GM23338 (cell line): ENCODE results near the gene ANKIB1. TPM values are rescaled to one million over a fixed set of nuclear protein-coding genes. Genes with fewer than 3 reads are reported as not detected.

Experiments used
- ATAC-seq: fragments of 200-7000 bp; cut with Tn5 transposase; 3 replicates; pipeline ENCODE4 v1.9.1; 2020
- DNase-seq: peaks from one replicate; pipeline ENCODE4 v3.0.0-alpha.2; 2015; ENCODE audit warnings: low spot score
- H2AFZ ChIP-seq: fragments of 200-600 bp; sonication (generic); 2 replicates; pipeline ENCODE4 v1.8.0; 2016; ENCODE audit warnings: antibody characterized with exemption, mild to moderate bottlenecking, moderate library complexity
- H3F3A ChIP-seq: fragments of 200-600 bp; sonication (generic); replicated peaks from 2 replicates; pipeline ENCODE4 v1.8.0; 2017; ENCODE audit warnings: antibody characterized with exemption, mixed run types, low read depth
- H3K27ac ChIP-seq: fragments of 200-600 bp; sonication (generic); 2 replicates; pipeline ENCODE4 v1.6.1; 2016; ENCODE audit warnings: low read depth
- H3K27me3 ChIP-seq: fragments of 200-600 bp; sonication (generic); 2 replicates; pipeline ENCODE4 v1.8.0; 2016; ENCODE audit warnings: mild to moderate bottlenecking, mixed run types, moderate library complexity; ENCODE audit not compliant: insufficient read depth
- H3K36me3 ChIP-seq: fragments of 200-600 bp; sonication (generic); 2 replicates; pipeline ENCODE4 v1.8.0; 2016; ENCODE audit warnings: mild to moderate bottlenecking; ENCODE audit not compliant: insufficient read depth
- H3K4me1 ChIP-seq: fragments of 200-600 bp; sonication (generic); 2 replicates; pipeline ENCODE4 v1.8.0; 2016; ENCODE audit warnings: mild to moderate bottlenecking, moderate library complexity; ENCODE audit not compliant: insufficient read depth
- H3K4me2 ChIP-seq: fragments of 200-600 bp; sonication (generic); 2 replicates; pipeline ENCODE4 v1.7.1; 2017; ENCODE audit warnings: mixed run types
- H3K4me3 ChIP-seq: fragments of 200-600 bp; sonication (generic); 2 replicates; pipeline ENCODE4 v1.6.1; 2016; ENCODE audit warnings: mixed run types
- H3K79me2 ChIP-seq: fragments of 200-600 bp; sonication (generic); replicated peaks from 2 replicates; pipeline ENCODE4 v1.8.0; 2017; ENCODE audit warnings: mild to moderate bottlenecking; ENCODE audit not compliant: insufficient read depth
- H3K9me2 ChIP-seq: fragments of 200-600 bp; sonication (generic); 2 replicates; pipeline ENCODE4 v1.8.0; 2017; ENCODE audit not compliant: insufficient read depth
- H4K20me1 ChIP-seq: fragments of 200-600 bp; sonication (generic); replicated peaks from 2 replicates; pipeline ENCODE4 v1.8.0; 2017; ENCODE audit warnings: mild to moderate bottlenecking; ENCODE audit not compliant: insufficient read depth
- H3K27ac Mint-ChIP-seq: 2 replicates; pipeline ENCODE4 v1.8.0; 2020; ENCODE audit warnings: inconsistent platforms, mild to moderate bottlenecking, moderate library complexity, mixed read lengths
- H3K27me3 Mint-ChIP-seq: 3 replicates; pipeline ENCODE4 v1.8.0; 2022; ENCODE audit warnings: low read depth, mild to moderate bottlenecking, moderate library complexity, mixed read lengths, inconsistent platforms; ENCODE audit not compliant: insufficient read depth, poor library complexity
- H3K36me3 Mint-ChIP-seq: 3 replicates; pipeline ENCODE4 v1.8.0; 2021; ENCODE audit warnings: low read depth, mild to moderate bottlenecking, inconsistent platforms, moderate library complexity, mixed read lengths
- H3K4me1 Mint-ChIP-seq: 3 replicates; pipeline ENCODE4 v1.8.0; 2020; ENCODE audit warnings: mild to moderate bottlenecking, inconsistent platforms, mixed read lengths
- H3K4me3 Mint-ChIP-seq: 3 replicates; pipeline ENCODE4 v1.8.0; 2021; ENCODE audit warnings: moderate library complexity, mild to moderate bottlenecking, inconsistent platforms, mixed read lengths
- H3K9me3 Mint-ChIP-seq: 3 replicates; pipeline ENCODE4 v1.8.0; 2020; ENCODE audit warnings: moderate library complexity, mild to moderate bottlenecking, inconsistent platforms, mixed read lengths
- CREB1 ChIP-seq: fragments of 250-450 bp; sonication (Bioruptor Pico); IDR thresholded peaks from 2 replicates; pipeline ENCODE4 v1.5.0; 2020; ENCODE audit warnings: low read depth, mild to moderate bottlenecking, moderate library complexity
- EZH2phosphoT487 ChIP-seq: fragments of 200-600 bp; sonication (generic); IDR thresholded peaks from one replicate; pipeline ENCODE4 v1.8.1; 2018; ENCODE audit warnings: antibody characterized with exemption; ENCODE audit not compliant: unreplicated experiment
- NANOG ChIP-seq: IDR thresholded peaks from 2 replicates; pipeline ENCODE4 v1.6.1; 2016; ENCODE audit warnings: antibody characterized with exemption, borderline replicate concordance
- POLR2AphosphoS5 ChIP-seq: IDR thresholded peaks from 2 replicates; pipeline ENCODE4 v1.6.1; 2016; ENCODE audit warnings: antibody characterized with exemption, low read depth
- STAT1 ChIP-seq: IDR thresholded peaks from one replicate; pipeline ENCODE4 v1.6.1; 2016; ENCODE audit warnings: antibody characterized with exemption; ENCODE audit not compliant: unreplicated experiment
- ZNF114 ChIP-seq: fragments of 250-450 bp; sonication (Bioruptor Pico); IDR thresholded peaks from 2 replicates; pipeline ENCODE4 v1.5.0; 2020; ENCODE audit warnings: mild to moderate bottlenecking, moderate library complexity
- ZNF331 ChIP-seq: fragments of 250-450 bp; sonication (Bioruptor Pico); IDR thresholded peaks from 2 replicates; pipeline ENCODE4 v1.5.0; 2020; ENCODE audit warnings: low read depth, mild to moderate bottlenecking, moderate library complexity
- polyA plus RNA-seq: library from polyadenylated mRNA; unstranded; fragments of >200 nt; fragmentation: Nextera tagmentation; extraction: Ambion mirVana; gene quantifications from 2 replicates; pipeline ENCODE4 v1.2.1, GENCODE V29; 2016
- total RNA-seq: library from RNA; depleted of rRNA; stranded (reverse); fragments of >200 nt; shearing (Covaris generic); gene quantifications from 2 replicates; pipeline ENCODE4 v1.2.3, GENCODE V29; 2014
- TF ChIP-seq, protein P1 (sequence below), 2 experiments: fragments of 200-600 bp in 1 of 2; sonication (generic) in 1 of 2; conservative IDR thresholded peaks; 2 replicates each; pipeline versions ENCODE4 v1.5.1 to v1.6.1; 2016 to 2017; ENCODE audit warnings: antibody characterized with exemption in 2 of 2, low read depth in 2 of 2, mild to moderate bottlenecking in 2 of 2, moderate library complexity in 1 of 2
- TF ChIP-seq, protein P2 (sequence below): IDR thresholded peaks from 2 replicates; pipeline ENCODE4 v1.6.1; 2016; ENCODE audit warnings: antibody characterized with exemption
- TF ChIP-seq, protein P3 (sequence below): fragments of 250-450 bp; sonication (Bioruptor Pico); IDR thresholded peaks from 2 replicates; pipeline ENCODE4 v1.5.0; 2020; ENCODE audit warnings: mild to moderate bottlenecking, moderate library complexity
- TF ChIP-seq, protein P4 (sequence below): IDR thresholded peaks from one replicate; pipeline ENCODE4 v1.6.1; 2018; ENCODE audit warnings: antibody characterized with exemption; ENCODE audit not compliant: unreplicated experiment

Gene ANKIB1
- total and polyA plus RNA-seq, 2 experiments from 2014 or later: 19.1 to 40.3 TPM

DNA sequence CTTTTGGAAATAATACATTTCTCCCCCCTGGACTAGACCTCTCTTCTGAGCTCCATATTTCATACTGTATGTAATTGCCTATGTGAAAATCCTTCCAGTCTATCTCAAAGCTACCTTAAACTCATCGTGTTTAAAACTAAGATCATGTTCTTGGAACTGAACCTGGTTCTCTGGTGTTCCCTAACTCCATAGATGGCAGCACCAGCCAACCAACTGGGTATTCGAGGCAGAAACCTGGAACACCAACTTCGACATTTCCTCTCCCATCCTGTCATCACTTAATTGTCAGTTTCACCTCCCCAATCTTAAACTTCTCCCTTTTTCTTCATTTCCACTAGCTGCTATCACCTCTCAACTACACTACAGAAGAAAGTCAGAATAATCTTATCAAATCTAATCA is 87.0 kb downstream of the ANKIB1 start:
- peaks cover 5% of the 10 kb centered on the region; the same call in 2 of the 3 replicates for H3K36me3 Mint-ChIP-seq
- no peak overlapping the region for H3K4me3 Mint-ChIP-seq
- H3K27ac ChIP-seq: no peak overlapping the region
- H3F3A ChIP-seq: no peaks in the 10 kb centered on the region
- H3K4me2 ChIP-seq: no peak overlapping the region
- TF ChIP-seq ZNF114 (no peak), NANOG (no peak), ZNF331 (no peak), POLR2AphosphoS5 (no peak), STAT1 (no peak), CREB1 (CRISPR knock-in tag) (no peak), EZH2phosphoT487 (no peak)
- TF ChIP-seq, protein P1, sequence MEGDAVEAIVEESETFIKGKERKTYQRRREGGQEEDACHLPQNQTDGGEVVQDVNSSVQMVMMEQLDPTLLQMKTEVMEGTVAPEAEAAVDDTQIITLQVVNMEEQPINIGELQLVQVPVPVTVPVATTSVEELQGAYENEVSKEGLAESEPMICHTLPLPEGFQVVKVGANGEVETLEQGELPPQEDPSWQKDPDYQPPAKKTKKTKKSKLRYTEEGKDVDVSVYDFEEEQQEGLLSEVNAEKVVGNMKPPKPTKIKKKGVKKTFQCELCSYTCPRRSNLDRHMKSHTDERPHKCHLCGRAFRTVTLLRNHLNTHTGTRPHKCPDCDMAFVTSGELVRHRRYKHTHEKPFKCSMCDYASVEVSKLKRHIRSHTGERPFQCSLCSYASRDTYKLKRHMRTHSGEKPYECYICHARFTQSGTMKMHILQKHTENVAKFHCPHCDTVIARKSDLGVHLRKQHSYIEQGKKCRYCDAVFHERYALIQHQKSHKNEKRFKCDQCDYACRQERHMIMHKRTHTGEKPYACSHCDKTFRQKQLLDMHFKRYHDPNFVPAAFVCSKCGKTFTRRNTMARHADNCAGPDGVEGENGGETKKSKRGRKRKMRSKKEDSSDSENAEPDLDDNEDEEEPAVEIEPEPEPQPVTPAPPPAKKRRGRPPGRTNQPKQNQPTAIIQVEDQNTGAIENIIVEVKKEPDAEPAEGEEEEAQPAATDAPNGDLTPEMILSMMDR (conservative IDR thresholded peaks at IDR 0.05; ENCODE audit: low read depth in 2 of 2): no peak
- TF ChIP-seq, protein P2, sequence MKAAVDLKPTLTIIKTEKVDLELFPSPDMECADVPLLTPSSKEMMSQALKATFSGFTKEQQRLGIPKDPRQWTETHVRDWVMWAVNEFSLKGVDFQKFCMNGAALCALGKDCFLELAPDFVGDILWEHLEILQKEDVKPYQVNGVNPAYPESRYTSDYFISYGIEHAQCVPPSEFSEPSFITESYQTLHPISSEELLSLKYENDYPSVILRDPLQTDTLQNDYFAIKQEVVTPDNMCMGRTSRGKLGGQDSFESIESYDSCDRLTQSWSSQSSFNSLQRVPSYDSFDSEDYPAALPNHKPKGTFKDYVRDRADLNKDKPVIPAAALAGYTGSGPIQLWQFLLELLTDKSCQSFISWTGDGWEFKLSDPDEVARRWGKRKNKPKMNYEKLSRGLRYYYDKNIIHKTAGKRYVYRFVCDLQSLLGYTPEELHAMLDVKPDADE: no peak
- TF ChIP-seq, protein P3, sequence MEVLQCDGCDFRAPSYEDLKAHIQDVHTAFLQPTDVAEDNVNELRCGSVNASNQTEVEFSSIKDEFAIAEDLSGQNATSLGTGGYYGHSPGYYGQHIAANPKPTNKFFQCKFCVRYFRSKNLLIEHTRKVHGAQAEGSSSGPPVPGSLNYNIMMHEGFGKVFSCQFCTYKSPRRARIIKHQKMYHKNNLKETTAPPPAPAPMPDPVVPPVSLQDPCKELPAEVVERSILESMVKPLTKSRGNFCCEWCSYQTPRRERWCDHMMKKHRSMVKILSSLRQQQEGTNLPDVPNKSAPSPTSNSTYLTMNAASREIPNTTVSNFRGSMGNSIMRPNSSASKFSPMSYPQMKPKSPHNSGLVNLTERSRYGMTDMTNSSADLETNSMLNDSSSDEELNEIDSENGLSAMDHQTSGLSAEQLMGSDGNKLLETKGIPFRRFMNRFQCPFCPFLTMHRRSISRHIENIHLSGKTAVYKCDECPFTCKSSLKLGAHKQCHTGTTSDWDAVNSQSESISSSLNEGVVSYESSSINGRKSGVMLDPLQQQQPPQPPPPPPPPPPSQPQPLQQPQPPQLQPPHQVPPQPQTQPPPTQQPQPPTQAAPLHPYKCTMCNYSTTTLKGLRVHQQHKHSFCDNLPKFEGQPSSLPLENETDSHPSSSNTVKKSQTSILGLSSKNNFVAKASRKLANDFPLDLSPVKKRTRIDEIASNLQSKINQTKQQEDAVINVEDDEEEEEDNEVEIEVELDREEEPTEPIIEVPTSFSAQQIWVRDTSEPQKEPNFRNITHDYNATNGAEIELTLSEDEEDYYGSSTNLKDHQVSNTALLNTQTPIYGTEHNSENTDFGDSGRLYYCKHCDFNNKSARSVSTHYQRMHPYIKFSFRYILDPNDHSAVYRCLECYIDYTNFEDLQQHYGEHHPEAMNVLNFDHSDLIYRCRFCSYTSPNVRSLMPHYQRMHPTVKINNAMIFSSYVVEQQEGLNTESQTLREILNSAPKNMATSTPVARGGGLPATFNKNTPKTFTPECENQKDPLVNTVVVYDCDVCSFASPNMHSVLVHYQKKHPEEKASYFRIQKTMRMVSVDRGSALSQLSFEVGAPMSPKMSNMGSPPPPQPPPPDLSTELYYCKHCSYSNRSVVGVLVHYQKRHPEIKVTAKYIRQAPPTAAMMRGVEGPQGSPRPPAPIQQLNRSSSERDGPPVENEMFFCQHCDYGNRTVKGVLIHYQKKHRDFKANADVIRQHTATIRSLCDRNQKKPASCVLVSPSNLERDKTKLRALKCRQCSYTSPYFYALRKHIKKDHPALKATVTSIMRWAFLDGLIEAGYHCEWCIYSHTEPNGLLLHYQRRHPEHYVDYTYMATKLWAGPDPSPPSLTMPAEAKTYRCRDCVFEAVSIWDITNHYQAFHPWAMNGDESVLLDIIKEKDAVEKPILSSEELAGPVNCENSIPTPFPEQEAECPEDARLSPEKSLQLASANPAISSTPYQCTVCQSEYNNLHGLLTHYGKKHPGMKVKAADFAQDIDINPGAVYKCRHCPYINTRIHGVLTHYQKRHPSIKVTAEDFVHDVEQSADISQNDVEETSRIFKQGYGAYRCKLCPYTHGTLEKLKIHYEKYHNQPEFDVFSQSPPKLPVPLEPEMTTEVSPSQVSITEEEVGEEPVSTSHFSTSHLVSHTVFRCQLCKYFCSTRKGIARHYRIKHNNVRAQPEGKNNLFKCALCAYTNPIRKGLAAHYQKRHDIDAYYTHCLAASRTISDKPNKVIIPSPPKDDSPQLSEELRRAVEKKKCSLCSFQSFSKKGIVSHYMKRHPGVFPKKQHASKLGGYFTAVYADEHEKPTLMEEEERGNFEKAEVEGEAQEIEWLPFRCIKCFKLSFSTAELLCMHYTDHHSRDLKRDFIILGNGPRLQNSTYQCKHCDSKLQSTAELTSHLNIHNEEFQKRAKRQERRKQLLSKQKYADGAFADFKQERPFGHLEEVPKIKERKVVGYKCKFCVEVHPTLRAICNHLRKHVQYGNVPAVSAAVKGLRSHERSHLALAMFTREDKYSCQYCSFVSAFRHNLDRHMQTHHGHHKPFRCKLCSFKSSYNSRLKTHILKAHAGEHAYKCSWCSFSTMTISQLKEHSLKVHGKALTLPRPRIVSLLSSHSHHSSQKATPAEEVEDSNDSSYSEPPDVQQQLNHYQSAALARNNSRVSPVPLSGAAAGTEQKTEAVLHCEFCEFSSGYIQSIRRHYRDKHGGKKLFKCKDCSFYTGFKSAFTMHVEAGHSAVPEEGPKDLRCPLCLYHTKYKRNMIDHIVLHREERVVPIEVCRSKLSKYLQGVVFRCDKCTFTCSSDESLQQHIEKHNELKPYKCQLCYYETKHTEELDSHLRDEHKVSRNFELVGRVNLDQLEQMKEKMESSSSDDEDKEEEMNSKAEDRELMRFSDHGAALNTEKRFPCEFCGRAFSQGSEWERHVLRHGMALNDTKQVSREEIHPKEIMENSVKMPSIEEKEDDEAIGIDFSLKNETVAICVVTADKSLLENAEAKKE (CRISPR knock-in tag): no peak
- TF ChIP-seq, protein P4, sequence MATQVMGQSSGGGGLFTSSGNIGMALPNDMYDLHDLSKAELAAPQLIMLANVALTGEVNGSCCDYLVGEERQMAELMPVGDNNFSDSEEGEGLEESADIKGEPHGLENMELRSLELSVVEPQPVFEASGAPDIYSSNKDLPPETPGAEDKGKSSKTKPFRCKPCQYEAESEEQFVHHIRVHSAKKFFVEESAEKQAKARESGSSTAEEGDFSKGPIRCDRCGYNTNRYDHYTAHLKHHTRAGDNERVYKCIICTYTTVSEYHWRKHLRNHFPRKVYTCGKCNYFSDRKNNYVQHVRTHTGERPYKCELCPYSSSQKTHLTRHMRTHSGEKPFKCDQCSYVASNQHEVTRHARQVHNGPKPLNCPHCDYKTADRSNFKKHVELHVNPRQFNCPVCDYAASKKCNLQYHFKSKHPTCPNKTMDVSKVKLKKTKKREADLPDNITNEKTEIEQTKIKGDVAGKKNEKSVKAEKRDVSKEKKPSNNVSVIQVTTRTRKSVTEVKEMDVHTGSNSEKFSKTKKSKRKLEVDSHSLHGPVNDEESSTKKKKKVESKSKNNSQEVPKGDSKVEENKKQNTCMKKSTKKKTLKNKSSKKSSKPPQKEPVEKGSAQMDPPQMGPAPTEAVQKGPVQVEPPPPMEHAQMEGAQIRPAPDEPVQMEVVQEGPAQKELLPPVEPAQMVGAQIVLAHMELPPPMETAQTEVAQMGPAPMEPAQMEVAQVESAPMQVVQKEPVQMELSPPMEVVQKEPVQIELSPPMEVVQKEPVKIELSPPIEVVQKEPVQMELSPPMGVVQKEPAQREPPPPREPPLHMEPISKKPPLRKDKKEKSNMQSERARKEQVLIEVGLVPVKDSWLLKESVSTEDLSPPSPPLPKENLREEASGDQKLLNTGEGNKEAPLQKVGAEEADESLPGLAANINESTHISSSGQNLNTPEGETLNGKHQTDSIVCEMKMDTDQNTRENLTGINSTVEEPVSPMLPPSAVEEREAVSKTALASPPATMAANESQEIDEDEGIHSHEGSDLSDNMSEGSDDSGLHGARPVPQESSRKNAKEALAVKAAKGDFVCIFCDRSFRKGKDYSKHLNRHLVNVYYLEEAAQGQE: no peak
- H2AFZ ChIP-seq: no peak overlapping the region
- DNase-seq: no peak
- no peak overlapping the region for H3K27ac Mint-ChIP-seq
- no peak for ATAC-seq
- peaks cover 7% of the 10 kb centered on the region for H3K4me1 Mint-ChIP-seq
- no peaks in the 10 kb centered on the region for H3K27me3 ChIP-seq
- H3K9me3 Mint-ChIP-seq: 0 out of 3 replicates have a peak, but pooled peaks cover 4% of the 10 kb centered on the region
- no peaks in the 10 kb centered on the region for H3K9me2 ChIP-seq
- H3K79me2 ChIP-seq: no peaks in the 10 kb centered on the region
- H3K4me3 ChIP-seq: no peak overlapping the region
- H3K36me3 ChIP-seq: no peaks in the 10 kb centered on the region
- H3K4me1 ChIP-seq: peaks cover 10% of the 10 kb centered on the region
- no peaks in the 10 kb centered on the region for H4K20me1 ChIP-seq
- no peaks in the 10 kb centered on the region for H3K27me3 Mint-ChIP-seq
